GM18868 (cell line): ENCODE results near the gene AK5.

Experiments
- ATAC-seq: cut with Tn5 transposase; IDR thresholded peaks from one replicate; pipeline ENCODE4 v1.9.1; 2021; ENCODE audit warnings: mild to moderate bottlenecking, moderate library complexity; ENCODE audit not compliant: unreplicated experiment

AK5 gene

GRCh38 chr1:77433934-77434333 lies 152.1 kb downstream of the AK5 start:
- no peak for ATAC-seq

DNA sequence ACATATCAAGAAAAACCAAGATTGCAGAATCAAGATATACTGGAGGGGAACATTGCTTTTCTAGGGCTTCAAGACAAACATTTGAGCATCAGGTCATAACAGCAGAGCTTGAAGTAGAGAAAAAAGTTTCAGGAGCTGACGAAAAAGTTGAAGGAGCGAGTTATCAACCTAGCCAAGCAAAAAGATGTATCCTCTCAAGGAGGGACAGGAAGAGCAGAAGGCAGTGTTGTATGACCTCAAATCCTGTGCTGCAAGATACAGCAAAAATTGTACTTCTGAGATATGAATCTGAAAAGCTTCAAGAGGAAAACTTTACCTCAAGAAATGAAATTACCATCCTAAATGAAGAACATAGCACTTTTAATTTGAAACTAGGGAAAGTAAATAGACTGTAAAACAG lies 153.1 kb downstream of the AK5 start:
- ATAC-seq = no peak

DNA sequence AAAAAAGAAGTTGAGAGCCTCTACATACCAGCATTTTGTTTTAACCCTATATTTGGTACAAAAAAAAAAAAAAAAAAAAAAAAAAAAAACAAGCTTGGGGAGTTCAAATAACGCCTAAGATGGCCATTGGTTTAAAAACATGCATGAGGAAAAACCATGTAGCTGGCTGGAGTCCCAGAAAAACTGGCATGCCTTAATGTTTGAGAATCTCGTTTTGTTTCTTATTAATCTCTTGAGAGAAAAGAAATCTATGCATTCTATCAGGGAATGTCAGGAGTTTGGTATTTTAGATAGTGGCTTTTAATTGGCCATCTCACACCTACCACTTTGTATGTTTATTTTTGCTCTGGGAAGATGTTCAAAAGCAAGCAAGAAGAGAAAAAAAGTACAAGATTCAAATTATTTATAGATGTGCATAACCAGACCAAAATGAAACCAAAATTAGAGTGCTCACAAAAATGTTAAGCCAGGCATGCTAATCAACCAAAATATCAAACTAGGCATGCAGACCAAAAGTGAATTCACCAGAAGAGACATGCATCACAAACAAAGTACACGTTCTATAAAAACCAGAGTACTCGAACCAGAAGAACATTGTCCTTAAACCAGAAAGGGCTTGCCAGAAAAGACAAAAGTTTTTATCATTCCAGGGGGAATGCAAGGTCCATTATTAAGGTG lies 156.6 kb downstream of the AK5 start:
- no peak for ATAC-seq

DNA sequence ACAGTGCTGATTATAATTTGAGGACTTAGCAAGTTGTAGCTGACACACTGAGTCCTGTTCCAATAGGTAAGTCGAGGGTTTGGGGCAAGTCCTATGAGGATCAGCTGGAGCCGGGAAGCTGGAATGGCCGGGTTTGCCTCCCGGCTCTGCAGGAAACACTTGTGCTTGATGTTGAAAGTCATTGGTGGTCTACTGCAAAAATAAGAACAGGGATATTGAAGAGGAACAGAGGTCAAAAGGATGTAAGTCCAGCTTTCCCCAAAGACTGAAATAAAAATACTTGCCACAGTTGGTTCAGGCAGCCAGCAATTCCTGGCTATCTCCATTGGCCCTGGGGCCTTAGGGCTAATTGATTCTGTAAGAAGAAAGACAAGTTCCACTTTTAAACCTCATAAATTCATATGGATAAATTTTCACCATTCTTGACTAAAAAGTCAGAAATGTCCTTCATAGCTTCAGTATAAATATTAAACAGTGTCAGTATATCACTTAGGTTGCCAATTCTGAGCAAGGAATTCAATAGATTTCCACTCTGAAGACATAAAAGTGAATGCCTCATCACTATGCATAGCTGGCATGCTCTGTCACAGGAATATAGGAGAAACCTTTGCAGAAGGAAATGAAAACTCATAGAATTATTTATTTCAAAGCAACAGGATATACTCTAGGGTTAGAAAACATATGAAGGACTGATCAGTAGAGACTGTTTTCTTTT lies 165.2 kb downstream of the AK5 start:
- ATAC-seq = no peak

DNA sequence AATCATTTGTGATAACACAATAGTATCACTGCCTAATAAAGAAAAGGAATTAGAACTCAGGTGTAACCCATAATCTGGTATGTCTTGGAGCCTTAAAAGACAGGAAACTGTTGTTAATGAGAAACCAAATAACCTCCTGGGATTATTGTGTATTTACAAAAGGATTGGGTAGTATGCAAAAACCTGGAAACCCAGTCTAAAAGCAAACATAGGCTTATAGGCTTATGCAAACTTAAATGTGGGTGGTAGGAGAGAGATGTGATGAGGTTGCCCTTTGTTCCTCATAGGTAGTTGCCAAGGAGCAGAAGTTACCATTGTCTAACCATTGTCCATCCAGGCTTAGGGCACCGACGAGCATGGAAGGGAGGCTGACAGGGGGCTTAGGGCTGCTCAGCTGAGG lies 165.8 kb downstream of the AK5 start:
- ATAC-seq = no peak

DNA sequence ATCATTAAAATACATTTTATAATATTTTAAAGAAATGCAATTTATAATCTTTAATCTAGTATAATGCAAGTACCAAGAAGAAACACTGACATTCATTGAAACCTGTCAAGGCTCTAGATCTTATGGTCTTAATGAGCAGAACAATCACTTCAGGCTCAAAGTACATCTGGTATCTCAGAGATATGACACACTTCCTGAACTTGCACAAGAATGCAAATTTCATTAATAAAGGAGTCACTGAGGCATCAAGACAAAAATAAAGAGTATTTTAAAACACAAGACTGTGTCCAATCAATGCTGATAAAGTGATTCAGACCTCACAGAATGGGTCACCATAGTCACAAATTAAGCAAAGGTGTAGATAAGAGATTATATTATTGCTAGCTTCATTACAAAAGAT lies 178.1 kb downstream of the AK5 start:
- no peak for ATAC-seq

DNA sequence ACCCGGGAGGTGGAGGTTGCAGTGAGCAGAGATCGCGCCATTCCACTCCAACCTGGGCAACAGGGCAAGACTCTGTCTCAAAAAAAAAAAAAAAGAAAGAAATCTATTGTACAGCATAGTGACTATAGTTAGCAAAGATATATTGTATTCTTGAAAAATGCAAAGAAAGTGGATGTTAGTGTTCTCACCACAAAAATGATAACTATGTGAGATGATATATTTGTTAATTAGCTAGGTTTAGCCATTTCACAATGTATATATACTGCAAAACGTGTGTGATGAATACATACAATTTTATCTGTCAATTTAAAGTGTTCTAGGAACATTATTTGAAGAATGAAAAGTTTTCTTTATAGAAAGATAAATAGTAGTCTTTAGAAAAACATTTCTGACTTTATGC lies 179.9 kb downstream of the AK5 start:
- ATAC-seq = no peak

DNA sequence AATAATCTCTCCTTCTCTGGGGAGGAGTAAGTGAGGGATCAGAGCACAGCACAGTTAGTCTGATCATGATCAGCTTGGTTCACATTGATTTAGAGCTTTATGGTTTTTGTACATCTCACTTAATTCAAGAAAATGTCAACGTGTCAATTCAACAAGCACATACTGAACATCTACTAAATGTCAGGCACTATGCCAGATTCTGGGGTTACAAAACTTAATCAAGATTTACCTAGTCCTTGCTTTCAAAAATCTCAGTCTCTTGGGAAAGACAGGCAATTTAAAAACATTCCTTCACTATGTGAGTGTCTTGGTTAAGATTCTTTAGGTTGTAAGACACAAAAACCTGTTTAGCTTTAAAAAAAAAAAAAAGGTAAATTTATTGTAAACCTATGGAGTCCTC lies 181.4 kb downstream of the AK5 start:
- no peak for ATAC-seq

GRCh38 chr1:77465139-77465538 lies 183.3 kb downstream of the AK5 start:
- ATAC-seq = no peak

DNA sequence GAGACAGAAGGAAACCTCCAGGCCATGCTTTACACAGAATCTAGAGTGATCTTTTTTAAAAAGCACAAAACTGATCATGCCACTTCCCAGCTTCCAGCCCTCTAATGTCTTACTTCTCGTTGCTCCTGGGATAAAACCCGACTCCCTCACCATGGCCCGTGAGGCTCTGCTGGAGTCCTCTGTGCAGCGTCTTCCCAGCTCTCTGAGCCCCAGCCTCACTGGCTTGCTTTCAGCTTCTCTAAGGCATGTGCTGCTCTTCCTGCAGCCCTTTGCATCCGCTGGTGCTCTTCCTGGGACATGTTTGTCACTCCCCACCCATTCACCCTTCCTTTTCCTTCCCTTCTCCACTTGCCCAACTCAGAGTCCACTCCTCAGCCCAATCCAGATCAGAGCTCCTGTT lies 184.1 kb downstream of the AK5 start:
- no peak for ATAC-seq

GRCh38 chr1:77467021-77467595 lies 185.3 kb downstream of the AK5 start:
- ATAC-seq = no peak

DNA sequence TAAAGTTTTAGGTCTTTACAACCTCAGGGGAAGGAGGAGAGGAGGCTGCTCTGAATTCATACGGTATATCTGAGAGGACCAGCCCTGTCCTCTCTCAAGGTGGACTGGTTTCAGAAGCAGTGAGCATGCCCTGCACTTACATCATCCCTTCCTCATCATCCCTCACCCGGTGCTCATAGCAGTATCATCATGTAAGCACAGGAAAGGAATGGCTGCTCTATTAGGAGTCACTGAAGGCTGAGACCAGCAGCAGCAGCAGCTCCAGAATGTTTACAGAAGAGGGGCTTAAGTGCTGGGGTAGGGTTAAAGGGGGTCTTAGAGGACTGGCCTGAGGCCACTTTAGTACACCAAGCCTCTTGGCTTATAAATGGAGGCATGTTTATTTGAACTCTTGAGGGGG lies 185.9 kb downstream of the AK5 start:
- ATAC-seq = no peak

- ATAC-seq = no peak
Measured at GRCh38 chr1:77468257-77468948, 186.6 kb downstream of the AK5 start.

DNA sequence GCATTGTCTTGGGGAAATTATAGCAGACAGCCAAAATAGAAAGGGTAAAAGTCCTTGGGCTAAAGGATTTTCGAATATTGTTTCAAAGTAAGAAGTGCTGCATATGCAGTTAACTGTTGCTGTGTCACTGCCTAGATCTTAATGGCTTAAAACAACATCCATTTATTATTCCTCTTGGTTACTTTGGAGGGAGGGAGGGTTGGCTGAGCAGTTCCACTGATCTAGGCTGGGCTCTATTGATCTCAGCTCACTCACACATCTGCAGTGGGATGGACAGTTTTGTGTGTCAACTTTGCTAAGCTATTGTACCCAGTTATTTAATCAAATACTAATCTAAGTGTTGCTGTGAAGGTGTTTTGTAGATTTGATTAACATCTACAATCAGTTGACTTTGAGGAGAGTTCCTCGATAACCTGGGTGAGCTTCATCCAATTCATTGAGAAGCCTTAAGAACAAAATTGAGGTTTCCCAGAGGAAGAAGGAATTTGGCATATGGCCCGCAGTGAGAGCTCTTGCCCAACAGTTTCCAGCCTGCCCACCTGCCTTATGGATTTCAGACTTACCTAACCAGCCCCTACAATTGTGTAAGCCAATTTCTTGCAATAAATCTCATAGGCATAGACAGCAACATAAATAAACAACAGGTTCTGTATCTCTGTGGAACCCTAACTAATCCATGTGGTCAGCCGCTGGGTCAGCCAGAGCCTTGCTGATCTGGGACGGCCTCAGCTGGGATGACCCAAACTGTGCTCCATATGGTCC lies 187.3 kb downstream of the AK5 start:
- no peak for ATAC-seq

- ATAC-seq = no peak
Measured at GRCh38 chr1:77471691-77472090, 189.9 kb downstream of the AK5 start.

DNA sequence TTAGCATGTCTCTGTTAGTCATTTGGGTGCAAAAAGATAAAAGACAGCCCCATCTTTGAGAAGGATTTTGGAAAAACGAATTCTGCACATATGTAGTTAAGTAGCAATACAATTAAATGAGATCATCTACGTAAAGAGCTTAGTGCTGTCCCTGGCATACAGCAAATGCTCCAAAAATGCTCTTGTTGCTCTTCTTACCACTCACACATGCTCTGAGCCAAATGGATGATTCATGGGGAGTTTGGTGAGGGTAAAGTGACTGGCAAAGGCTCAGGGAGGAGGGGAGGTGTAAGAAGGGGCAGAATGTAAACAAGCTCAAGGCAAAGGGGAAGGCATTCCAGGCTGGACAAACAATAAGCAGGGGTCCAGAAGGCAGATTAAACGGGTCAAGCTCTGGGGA lies 191.9 kb downstream of the AK5 start:
- ATAC-seq = no peak

DNA sequence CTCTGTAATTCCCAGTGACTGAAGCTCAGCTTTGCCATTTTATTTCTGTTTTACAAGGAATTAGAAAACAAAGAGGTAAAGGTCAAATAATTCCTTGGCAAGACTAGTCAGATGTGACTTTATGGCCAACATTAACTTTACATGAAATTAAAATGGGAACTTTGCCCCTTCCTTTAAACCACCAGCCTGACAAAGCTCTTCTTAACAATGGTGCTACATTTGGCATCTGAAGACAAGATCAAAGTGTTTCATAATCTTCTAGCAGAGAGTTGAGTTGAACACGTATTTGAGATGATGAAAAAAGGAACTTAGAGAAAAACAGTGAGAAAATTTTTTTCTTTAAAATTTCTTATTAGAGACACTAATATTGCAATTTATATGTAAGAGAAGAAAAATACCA lies 193.8 kb downstream of the AK5 start:
- ATAC-seq = no peak

DNA sequence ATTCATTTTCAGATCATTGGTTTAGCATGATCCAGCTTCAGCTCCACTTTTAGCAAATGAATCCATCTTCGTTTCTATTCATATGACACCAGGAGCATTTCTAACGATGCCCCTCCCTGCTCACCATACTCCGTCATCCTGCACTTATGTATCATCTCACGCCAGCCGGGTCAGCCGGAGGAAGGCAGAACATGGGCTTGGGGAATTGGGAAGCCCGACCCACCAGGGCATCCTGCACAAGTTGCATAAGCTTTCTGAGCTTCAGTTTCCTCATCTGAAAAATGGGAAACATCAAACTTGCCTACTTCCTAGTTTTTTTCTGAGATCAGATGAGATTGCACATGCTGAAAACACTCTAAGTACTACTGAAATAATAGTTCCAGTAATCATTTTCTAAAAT lies 194.7 kb downstream of the AK5 start:
- no peak for ATAC-seq

DNA sequence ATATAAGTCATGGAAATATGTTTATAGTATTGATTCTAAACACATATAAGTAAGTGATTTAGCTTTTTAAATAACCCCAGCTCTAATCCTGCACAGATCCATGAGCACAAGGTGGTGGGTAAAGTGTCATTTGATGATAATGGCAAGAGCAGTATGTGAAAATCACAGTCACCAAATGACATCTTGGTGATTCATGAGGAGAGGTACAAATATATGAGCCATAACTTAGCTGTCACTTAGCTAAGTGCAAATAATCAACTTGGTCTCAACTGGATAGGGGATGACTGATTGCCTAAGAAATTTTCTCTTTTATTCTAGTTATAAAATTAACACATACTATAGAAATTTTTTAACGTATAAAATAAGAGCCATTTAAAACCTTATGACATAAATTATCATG lies 202.5 kb downstream of the AK5 start:
- no peak for ATAC-seq

DNA sequence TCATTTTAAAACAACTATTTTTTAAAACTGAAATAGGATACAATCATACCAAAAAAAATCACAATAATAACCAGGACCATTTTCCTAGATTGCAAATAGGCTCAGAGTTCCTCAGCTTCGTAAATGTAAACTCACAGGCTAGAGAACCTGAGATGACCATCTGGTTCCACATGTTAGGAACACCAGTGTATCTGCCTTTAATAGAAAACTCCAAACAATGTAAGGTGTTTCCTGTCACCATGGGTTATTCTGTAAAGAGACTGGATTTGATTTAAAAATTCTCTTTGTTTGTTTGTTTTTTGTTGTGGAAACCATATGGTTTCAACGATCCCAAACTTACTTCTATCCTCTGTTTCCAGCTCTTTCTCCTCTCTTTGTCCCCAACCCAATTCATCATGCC lies 203.1 kb downstream of the AK5 start:
- no peak for ATAC-seq

DNA sequence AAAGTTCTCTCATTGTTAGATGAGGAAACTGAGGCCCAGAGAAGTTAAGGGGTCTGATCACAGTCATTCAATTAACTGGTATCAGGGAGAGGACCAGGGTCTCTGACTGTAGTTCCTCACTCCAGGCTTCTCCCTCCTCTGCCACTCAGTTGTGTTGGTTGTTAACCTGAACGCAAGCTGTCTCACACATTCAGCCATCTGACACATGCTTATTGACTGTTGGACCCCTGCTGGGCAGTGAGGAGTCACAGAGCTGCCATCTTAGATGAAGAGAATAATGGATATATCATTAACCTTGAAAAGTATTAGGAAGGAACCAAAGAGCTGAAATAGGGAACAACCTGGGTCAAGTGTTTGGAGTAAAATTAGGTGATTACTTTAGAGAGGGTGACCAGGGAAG lies 205.8 kb downstream of the AK5 start:
- ATAC-seq = no peak
